GM06990 (cell line): Measurements from ENCODE around the gene CCDC12.

Source experiments
- DNase-seq: peaks from one replicate; pipeline ENCODE4 v3.0.0-alpha.2; 2011; ENCODE audit not compliant: insufficient read length; ENCODE audit errors: extremely low read depth
- H3K27me3 ChIP-seq: replicated peaks from 2 replicates; pipeline ENCODE4 v1.6.0; 2011; ENCODE audit warnings: low read length; ENCODE audit not compliant: control insufficient read depth, insufficient read depth
- H3K36me3 ChIP-seq: 2 replicates; pipeline ENCODE4 v1.5.1; 2011; ENCODE audit warnings: low read length; ENCODE audit not compliant: control insufficient read depth, insufficient read depth
- H3K4me3 ChIP-seq: replicated peaks from 2 replicates; pipeline ENCODE4 v1.5.1; 2011; ENCODE audit warnings: low read depth, mild to moderate bottlenecking, control low read depth, low read length
- TF ChIP-seq, protein P1 (sequence below): IDR thresholded peaks from 2 replicates; pipeline ENCODE4 v1.5.1; 2011; ENCODE audit warnings: low read length, control low read depth, mild to moderate bottlenecking, inconsistent platforms; ENCODE audit not compliant: insufficient read depth, poor library complexity, severe bottlenecking

CCDC12 gene

DNA sequence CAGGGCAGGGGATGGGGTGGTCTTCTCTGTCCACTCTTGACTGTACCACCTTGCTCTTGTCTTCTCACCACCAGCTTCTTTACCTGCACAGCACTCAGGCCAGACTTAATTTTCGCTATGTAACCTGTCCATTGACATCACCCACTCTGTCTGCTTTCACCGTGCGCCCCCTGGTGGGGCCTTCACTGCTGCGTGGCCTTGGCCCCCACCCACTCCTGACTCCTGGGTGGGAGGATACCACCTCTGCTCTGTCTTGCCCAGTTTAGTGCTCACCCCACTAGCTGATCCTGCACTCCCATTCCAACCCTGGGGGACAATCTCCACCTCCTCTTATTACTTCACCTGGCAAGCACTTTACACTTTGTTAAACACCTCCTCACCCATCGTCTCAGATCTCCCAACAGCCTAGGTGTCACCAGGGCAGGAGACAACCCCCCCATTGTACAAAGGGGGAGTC is 81.3 kb downstream of the CCDC12 start:
- peak; percentile 55 for DNase-seq
- no peaks in the 10 kb centered on the region for H3K36me3 ChIP-seq
- no peak overlapping the region for H3K4me3 ChIP-seq
- TF ChIP-seq, protein P1, sequence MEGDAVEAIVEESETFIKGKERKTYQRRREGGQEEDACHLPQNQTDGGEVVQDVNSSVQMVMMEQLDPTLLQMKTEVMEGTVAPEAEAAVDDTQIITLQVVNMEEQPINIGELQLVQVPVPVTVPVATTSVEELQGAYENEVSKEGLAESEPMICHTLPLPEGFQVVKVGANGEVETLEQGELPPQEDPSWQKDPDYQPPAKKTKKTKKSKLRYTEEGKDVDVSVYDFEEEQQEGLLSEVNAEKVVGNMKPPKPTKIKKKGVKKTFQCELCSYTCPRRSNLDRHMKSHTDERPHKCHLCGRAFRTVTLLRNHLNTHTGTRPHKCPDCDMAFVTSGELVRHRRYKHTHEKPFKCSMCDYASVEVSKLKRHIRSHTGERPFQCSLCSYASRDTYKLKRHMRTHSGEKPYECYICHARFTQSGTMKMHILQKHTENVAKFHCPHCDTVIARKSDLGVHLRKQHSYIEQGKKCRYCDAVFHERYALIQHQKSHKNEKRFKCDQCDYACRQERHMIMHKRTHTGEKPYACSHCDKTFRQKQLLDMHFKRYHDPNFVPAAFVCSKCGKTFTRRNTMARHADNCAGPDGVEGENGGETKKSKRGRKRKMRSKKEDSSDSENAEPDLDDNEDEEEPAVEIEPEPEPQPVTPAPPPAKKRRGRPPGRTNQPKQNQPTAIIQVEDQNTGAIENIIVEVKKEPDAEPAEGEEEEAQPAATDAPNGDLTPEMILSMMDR: peak; percentile 93
- peaks cover 3% of the 10 kb centered on the region for H3K27me3 ChIP-seq

DNA sequence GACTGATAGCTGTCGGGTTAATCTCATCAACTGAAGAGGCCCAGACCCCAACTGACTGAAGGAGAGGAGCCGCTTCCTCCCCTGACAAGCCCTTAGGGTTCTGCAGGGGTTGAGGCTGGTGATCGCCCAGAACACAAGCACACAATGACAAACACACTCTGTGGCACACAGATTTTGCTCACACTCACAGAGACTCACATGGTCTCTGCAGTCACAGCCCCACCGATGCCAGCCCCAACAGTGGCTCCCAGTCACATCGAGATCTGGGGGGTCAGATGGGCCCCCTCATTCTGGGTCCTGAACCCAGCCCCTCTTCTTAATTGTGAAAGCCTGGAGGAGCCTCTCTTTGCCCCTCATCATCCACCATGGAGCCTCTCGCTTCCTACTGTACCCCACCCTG is 82.3 kb downstream of the CCDC12 start:
- TF ChIP-seq, protein P1: no peak
- no peak for DNase-seq
- Histone ChIP-seq H3K36me3 (no peaks in the 10 kb centered on the region), H3K27me3 (peaks cover 3% of the 10 kb centered on the region), H3K4me3 (no peak overlapping the region)

DNA sequence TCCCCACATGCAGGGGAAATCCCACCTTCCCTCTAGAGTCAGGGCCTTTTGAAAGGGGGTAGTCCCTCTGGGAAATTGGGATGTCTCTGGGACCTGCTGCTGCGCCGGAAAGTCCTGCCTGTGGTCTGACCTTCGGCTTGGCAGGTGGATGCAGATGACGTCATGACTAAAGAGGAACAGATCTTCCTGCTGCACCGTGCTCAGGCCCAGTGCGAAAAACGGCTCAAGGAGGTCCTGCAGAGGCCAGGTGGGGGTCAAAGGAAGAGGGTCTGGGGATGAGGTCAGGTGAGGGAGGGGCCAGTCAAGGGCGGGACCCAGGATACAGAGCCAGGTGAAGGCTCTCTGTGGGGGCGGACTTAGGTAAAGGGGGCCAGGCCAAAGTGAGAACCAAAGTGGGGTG is 82.8 kb downstream of the CCDC12 start:
- TF ChIP-seq, protein P1: no peak
- Histone ChIP-seq H3K27me3 (peaks cover 3% of the 10 kb centered on the region), H3K4me3 (no peak overlapping the region), H3K36me3 (no peaks in the 10 kb centered on the region)
- DNase-seq: no peak

DNA sequence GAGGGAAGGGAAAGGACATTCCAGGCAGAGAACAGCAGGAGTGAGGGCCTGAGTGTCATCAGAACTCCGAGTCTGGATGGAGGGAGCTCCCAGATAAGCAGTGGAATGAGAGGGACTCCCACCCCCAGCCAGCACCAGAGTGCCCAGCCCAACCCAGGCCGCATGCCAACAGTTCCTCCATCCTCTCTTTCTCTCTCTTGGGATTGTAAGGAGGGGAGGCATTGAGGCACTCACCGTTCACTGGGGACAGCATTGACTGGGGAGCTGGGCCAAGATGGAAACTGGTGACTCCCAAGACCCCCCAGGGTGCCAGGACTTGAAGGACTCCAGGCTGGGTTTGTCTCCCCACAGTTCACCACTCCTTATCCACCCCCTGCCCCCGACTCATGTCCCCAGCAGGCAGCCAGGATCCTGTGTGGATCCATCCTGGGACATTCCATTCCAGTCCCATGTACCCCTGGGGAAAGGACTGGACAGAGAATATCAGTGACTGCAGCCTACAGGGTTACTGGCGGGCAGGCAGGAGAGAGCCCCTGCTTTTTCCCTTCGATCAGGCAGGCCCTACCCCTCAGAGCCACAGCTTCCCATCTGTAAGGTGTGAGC is 83.3 kb downstream of the CCDC12 start:
- Histone ChIP-seq H3K27me3 (peaks cover 3% of the 10 kb centered on the region), H3K4me3 (no peak overlapping the region)

GRCh38 chr3:46892285-46893145 is 84.0 kb downstream of the CCDC12 start:
- TF ChIP-seq, protein P1: no peak
- DNase-seq: no peak
- Histone ChIP-seq H3K4me3 (no peak overlapping the region), H3K27me3 (peaks cover 3% of the 10 kb centered on the region), H3K36me3 (no peaks in the 10 kb centered on the region)

More for the DNA sequence above, 83.3 kb downstream of the CCDC12 start:
- DNase-seq: no peak
- TF ChIP-seq, protein P1: no peak
- H3K36me3 ChIP-seq: no peaks in the 10 kb centered on the region
